HepG2 (cell line): ENCODE measurements around the gene TMEM120A. TPM values are rescaled to one million over a fixed set of nuclear protein-coding genes. Genes with fewer than 3 reads are reported as not detected.

ENCODE experiments used
- ATAD3A ChIP-seq: sonication (generic); formaldehyde crosslinking; IDR thresholded peaks from 2 replicates; pipeline ENCODE4 v1.4.0; 2020; ENCODE audit warnings: missing genetic modification reagents
- FOXP4 ChIP-seq: sonication (generic); formaldehyde crosslinking; IDR thresholded peaks from 2 replicates; pipeline ENCODE4 v1.4.0; 2020; ENCODE audit warnings: missing genetic modification reagents
- GPBP1L1 ChIP-seq: sonication (generic); formaldehyde crosslinking; IDR thresholded peaks from 2 replicates; pipeline ENCODE4 v1.5.0; 2020; ENCODE audit warnings: mild to moderate bottlenecking, missing genetic modification reagents
- HDAC2 ChIP-seq: sonication (generic); formaldehyde crosslinking; IDR thresholded peaks from 2 replicates; pipeline ENCODE4 v1.4.0; 2020; ENCODE audit warnings: missing genetic modification reagents
- HIVEP1 ChIP-seq: sonication (generic); formaldehyde crosslinking; IDR thresholded peaks from 2 replicates; pipeline ENCODE4 v1.4.0; 2020; ENCODE audit warnings: mild to moderate bottlenecking, missing genetic modification reagents
- ISX ChIP-seq: sonication (generic); formaldehyde crosslinking; conservative IDR thresholded peaks from 2 replicates; pipeline ENCODE4 v1.5.0; 2020; ENCODE audit warnings: missing genetic modification reagents
- KDM4B ChIP-seq: sonication (generic); formaldehyde crosslinking; IDR thresholded peaks from 2 replicates; pipeline ENCODE4 v1.4.0; 2020; ENCODE audit warnings: missing genetic modification reagents
- NFKB2 ChIP-seq: sonication (generic); formaldehyde crosslinking; IDR thresholded peaks from 2 replicates; pipeline ENCODE4 v1.4.0; 2020; ENCODE audit warnings: missing genetic modification reagents, borderline replicate concordance
- PAF1 ChIP-seq: IDR thresholded peaks from 2 replicates; pipeline ENCODE4 v1.6.1; 2016; ENCODE audit warnings: missing genetic modification reagents, missing compliant biosample characterization
- PBX3 ChIP-seq: sonication (generic); formaldehyde crosslinking; IDR thresholded peaks from 2 replicates; pipeline ENCODE4 v1.8.1; 2023; ENCODE audit warnings: missing genetic modification reagents, inconsistent platforms, borderline replicate concordance
- RBM22 ChIP-seq: fragments of 200-400 bp; formaldehyde crosslinking; optimal IDR thresholded peaks from 2 replicates; pipeline ENCODE3; 2017; ENCODE audit warnings: mild to moderate bottlenecking, low read length, moderate library complexity
- SNRNP70 ChIP-seq: fragments of 200-400 bp; formaldehyde crosslinking; IDR thresholded peaks from 2 replicates; pipeline ENCODE4 v1.6.1; 2017; ENCODE audit warnings: mild to moderate bottlenecking, low read depth, low read length, moderate library complexity
- SOX13 ChIP-seq, 3 experiments: fragments of 450-650 bp in 1 of 3; sonication (generic) in 1 of 3; formaldehyde crosslinking in 1 of 3; IDR thresholded peaks in 2 of 3; conservative IDR thresholded peaks in 1 of 3; 2 replicates each; pipeline versions ENCODE4 v1.5.0 to v1.6.1; 2016 to 2020; ENCODE audit warnings: antibody characterized with exemption in 1 of 3, mild to moderate bottlenecking in 1 of 3, missing compliant biosample characterization in 1 of 3, missing genetic modification reagents in 1 of 3, moderate library complexity in 1 of 3
- SYNCRIP ChIP-seq: fragments of 200-400 bp; formaldehyde crosslinking; IDR thresholded peaks from 2 replicates; pipeline ENCODE4 v1.6.1; 2018; ENCODE audit warnings: mild to moderate bottlenecking, low read depth, low read length; ENCODE audit not compliant: insufficient read depth
- TCF7L2 ChIP-seq: IDR thresholded peaks from 2 replicates; pipeline ENCODE4 v1.6.1; 2011; ENCODE audit warnings: mild to moderate bottlenecking, low read depth, low read length, moderate library complexity
- THAP7 ChIP-seq: sonication (generic); formaldehyde crosslinking; IDR thresholded peaks from 2 replicates; pipeline ENCODE4 v1.8.1; 2023; ENCODE audit warnings: mild to moderate bottlenecking, missing genetic modification reagents
- ZBTB8A ChIP-seq: sonication (generic); formaldehyde crosslinking; IDR thresholded peaks from 2 replicates; pipeline ENCODE4 v1.4.0; 2020; ENCODE audit warnings: mild to moderate bottlenecking, low read depth, missing genetic modification reagents, borderline replicate concordance
- ZNF20 ChIP-seq: sonication (generic); formaldehyde crosslinking; IDR thresholded peaks from 2 replicates; pipeline ENCODE4 v1.4.0; 2020; ENCODE audit warnings: mild to moderate bottlenecking, moderate library complexity, missing genetic modification reagents
- ZNF530 ChIP-seq: sonication (generic); formaldehyde crosslinking; IDR thresholded peaks from 2 replicates; pipeline ENCODE4 v1.5.0; 2020; ENCODE audit warnings: low read depth, mild to moderate bottlenecking, missing genetic modification reagents
- ZNF605 ChIP-seq: sonication (generic); formaldehyde crosslinking; IDR thresholded peaks from 2 replicates; pipeline ENCODE4 v1.8.0; 2022; ENCODE audit warnings: mild to moderate bottlenecking, missing genetic modification reagents
- ZNF614 ChIP-seq: IDR thresholded peaks from 2 replicates; pipeline ENCODE4 v1.6.1; 2018; ENCODE audit warnings: missing biosample characterization, missing genetic modification reagents, inconsistent platforms, borderline replicate concordance
- ZNF740 ChIP-seq: sonication (generic); formaldehyde crosslinking; IDR thresholded peaks from 2 replicates; pipeline ENCODE4 v1.4.0; 2020; ENCODE audit warnings: missing genetic modification reagents
- ZNF790 ChIP-seq: sonication (generic); formaldehyde crosslinking; IDR thresholded peaks from 2 replicates; pipeline ENCODE4 v1.8.0; 2022; ENCODE audit warnings: missing genetic modification reagents, mild to moderate bottlenecking, borderline replicate concordance
- polyA plus RNA-seq, 8 experiments: library from polyadenylated mRNA; depleted of rRNA in 3 of 8; stranded (reverse) in 7 of 8; unstranded in 1 of 8; fragments of >200 nt; fragmentation: Illumina TruSeq in 4 of 8; extraction: Trizol in 4 of 8; gene quantifications; 2 replicates each; pipeline versions ENCODE4 v1.2.1 to v1.2.3, GENCODE V29; 2011 to 2016; ENCODE audit warnings: low read depth in 4 of 8, missing spikeins in 1 of 8, mixed read lengths in 1 of 8; ENCODE audit not compliant: insufficient read depth in 1 of 8
- total RNA-seq, 5 experiments: library from RNA; depleted of rRNA; stranded (reverse); fragments of >200 nt; fragmentation: Illumina TruSeq; extraction: Trizol; gene quantifications; 2 replicates each; pipeline ENCODE4 v1.2.3, GENCODE V29; 2016; ENCODE audit warnings: low read depth in 1 of 5

The TMEM120A gene
- total and polyA plus RNA-seq, 2 of the 13 experiments (the other 11 are each of a cell fraction or from before 2014, with no cell fraction given), result 40.3 to 102 TPM

GRCh38 chr7:75994388-75995051, at the start of gene TMEM120A (continued):
- TF ChIP-seq ATAD3A (CRISPR knock-in tag), result no peak
- TF ChIP-seq SNRNP70, result no peak
- peak; percentile 61; the same call in 1 of the 2 replicates for TF ChIP-seq HDAC2 (CRISPR knock-in tag)
- peak; percentile 87 for TF ChIP-seq ZNF605 (CRISPR knock-in tag)
- no peak for TF ChIP-seq PAF1
- TF ChIP-seq ZNF740 (CRISPR knock-in tag), result no peak
- TF ChIP-seq SOX13 (IDR thresholded peaks at IDR 0.05), result no peak
- TF ChIP-seq SOX13 (CRISPR knock-in tag; conservative IDR thresholded peaks at IDR 0.05 in 1 of 2, IDR thresholded peaks at IDR 0.05 in 1 of 2), result peak in 1 of 2 experiments; percentile 26; a peak in 1 of 4 replicates
- TF ChIP-seq THAP7 (CRISPR knock-in tag), result 0 out of 2 replicates have a peak, but pooled peaks have one; percentile 16
- TF ChIP-seq SYNCRIP, result no peak
- peak; percentile 62; the same call in 1 of the 2 replicates for TF ChIP-seq HIVEP1 (CRISPR knock-in tag)
- no peak for TF ChIP-seq ZNF790
- 0 out of 2 replicates have a peak, but pooled peaks have one; percentile 61 for TF ChIP-seq ZNF614 (CRISPR knock-in tag)
- TF ChIP-seq NFKB2 (CRISPR knock-in tag), result 0 out of 2 replicates have a peak, but pooled peaks have one; percentile 71
- no peak for TF ChIP-seq ISX (CRISPR knock-in tag)
- no peak for TF ChIP-seq GPBP1L1 (CRISPR knock-in tag)
- 0 out of 2 replicates have a peak, but pooled peaks have one; percentile 69 for TF ChIP-seq ZNF20 (CRISPR knock-in tag)
- TF ChIP-seq FOXP4 (CRISPR knock-in tag), result peak; percentile 31; the same call in 1 of the 2 replicates
- no peak for TF ChIP-seq PBX3
- TF ChIP-seq KDM4B (CRISPR knock-in tag), result no peak
- no peak for TF ChIP-seq TCF7L2
- TF ChIP-seq RBM22, result peak; percentile 7
- TF ChIP-seq ZBTB8A (CRISPR knock-in tag), result no peak
- TF ChIP-seq ZNF530 (CRISPR knock-in tag), result no peak
